Activated T-cell treated with anti-CD3 and anti-CD28 coated beads, Interleukin-2, amount 50 U/mL, for 24 hours (primary cell): ENCODE measurements around the gene PTGR2.
A peak's percentile ranks its signal among the peaks of the same experiment; 100 is the strongest.
"Not testable (repeated sequence)": the region's sequence is repeated elsewhere in the genome, so short reads cannot be mapped to it uniquely, and the experiment has no call there.

ENCODE experiments used
- DNase-seq: peaks from one replicate; pipeline ENCODE4 v3.0.0-alpha.2; 2020
- H3K27ac Mint-ChIP-seq: 2 replicates; pipeline ENCODE4 v1.8.0; 2020; ENCODE audit warnings: mild to moderate bottlenecking, mixed read lengths
- H3K27me3 Mint-ChIP-seq: 2 replicates; pipeline ENCODE4 v1.8.0; 2020; ENCODE audit warnings: mixed read lengths
- H3K36me3 Mint-ChIP-seq: 2 replicates; pipeline ENCODE4 v1.8.0; 2020; ENCODE audit warnings: low read depth, mixed read lengths
- H3K4me1 Mint-ChIP-seq: 2 replicates; pipeline ENCODE4 v1.8.0; 2020; ENCODE audit warnings: low read depth, mixed read lengths
- H3K4me3 Mint-ChIP-seq: 2 replicates; pipeline ENCODE4 v1.8.0; 2020; ENCODE audit warnings: mild to moderate bottlenecking, moderate library complexity, mixed read lengths
- H3K9me3 Mint-ChIP-seq: 2 replicates; pipeline ENCODE4 v1.8.0; 2020; ENCODE audit warnings: mixed read lengths

The PTGR2 gene

GRCh38 chr14:73824127-73824526 is 27.5 kb upstream of the PTGR2 start:
- H3K27ac Mint-ChIP-seq, result no peak overlapping the region
- H3K9me3 Mint-ChIP-seq, result no peaks in the 10 kb centered on the region
- H3K4me1 Mint-ChIP-seq, result peaks cover 5% of the 10 kb centered on the region
- no peak overlapping the region for H3K4me3 Mint-ChIP-seq
- H3K36me3 Mint-ChIP-seq, result no peaks in the 10 kb centered on the region
- no peak for DNase-seq
- no peaks in the 10 kb centered on the region for H3K27me3 Mint-ChIP-seq

DNA sequence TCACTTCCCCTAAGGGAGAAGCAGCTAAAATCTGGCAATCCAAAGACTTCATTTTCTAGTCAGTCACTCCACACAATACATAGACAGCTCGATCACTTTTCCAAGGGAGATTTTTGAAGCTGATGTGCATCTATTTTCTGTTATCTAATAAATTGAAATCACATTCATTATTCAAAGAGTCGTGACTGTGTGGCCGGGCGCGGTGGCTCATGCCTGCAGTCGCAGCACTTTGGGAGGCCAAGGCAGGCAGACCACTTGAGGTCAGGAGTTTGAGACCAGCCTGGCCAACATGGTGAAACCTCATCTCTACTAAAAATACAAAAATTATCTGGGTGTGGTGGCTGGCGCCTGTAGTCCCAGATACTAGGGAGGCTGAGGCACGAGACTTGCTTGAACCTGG is 27.1 kb upstream of the PTGR2 start:
- Mint-ChIP-seq H3K9me3 (no peaks in the 10 kb centered on the region), H3K4me1 (peaks cover 9% of the 10 kb centered on the region), H3K36me3 (no peaks in the 10 kb centered on the region), H3K27ac (no peak overlapping the region), H3K27me3 (no peaks in the 10 kb centered on the region), H3K4me3 (no peak overlapping the region)
- DNase-seq, result no peak

DNA sequence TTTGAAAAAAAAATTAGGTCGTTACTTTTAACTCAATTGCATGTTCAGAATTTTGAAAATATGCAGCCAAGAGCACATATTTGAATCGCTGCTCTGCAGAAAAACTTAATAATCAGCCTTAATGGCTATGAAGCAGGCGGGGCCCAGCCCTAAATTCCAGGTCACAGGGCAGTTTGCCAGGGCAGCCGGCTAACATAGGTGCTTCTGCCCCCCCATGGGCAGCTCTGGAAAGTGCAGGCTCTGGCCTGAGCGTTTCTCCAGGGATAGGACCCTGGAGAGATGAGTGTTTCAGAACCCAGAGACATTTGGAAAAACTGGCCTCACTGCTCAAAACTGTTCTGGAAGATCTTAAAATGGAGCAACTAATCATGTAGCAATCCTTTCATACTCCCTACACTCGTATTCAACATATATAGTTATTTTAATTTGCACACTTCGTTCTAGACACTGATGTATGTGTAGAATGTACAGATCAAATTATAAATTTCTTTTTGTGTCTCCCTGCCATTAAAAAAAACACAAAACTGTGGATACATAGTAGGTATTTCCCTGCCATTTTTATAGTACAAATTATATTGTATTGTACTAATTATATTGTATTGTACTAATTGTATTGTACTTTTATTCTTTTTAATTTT is 26.0 kb upstream of the PTGR2 start:
- no peaks in the 10 kb centered on the region for H3K9me3 Mint-ChIP-seq
- H3K4me1 Mint-ChIP-seq, result peaks cover 19% of the 10 kb centered on the region
- no peaks in the 10 kb centered on the region for H3K27me3 Mint-ChIP-seq
- no peak overlapping the region for H3K4me3 Mint-ChIP-seq
- H3K27ac Mint-ChIP-seq, result no peak overlapping the region
- no peaks in the 10 kb centered on the region for H3K36me3 Mint-ChIP-seq
- DNase-seq, result peak; percentile 84

GRCh38 chr14:73827190-73827589 is 24.4 kb upstream of the PTGR2 start:
- not testable (repeated sequence) for H3K27me3 Mint-ChIP-seq, H3K4me3 Mint-ChIP-seq, H3K9me3 Mint-ChIP-seq, H3K27ac Mint-ChIP-seq, H3K36me3 Mint-ChIP-seq, DNase-seq
- peaks cover 19% of the 10 kb centered on the region for H3K4me1 Mint-ChIP-seq

DNA sequence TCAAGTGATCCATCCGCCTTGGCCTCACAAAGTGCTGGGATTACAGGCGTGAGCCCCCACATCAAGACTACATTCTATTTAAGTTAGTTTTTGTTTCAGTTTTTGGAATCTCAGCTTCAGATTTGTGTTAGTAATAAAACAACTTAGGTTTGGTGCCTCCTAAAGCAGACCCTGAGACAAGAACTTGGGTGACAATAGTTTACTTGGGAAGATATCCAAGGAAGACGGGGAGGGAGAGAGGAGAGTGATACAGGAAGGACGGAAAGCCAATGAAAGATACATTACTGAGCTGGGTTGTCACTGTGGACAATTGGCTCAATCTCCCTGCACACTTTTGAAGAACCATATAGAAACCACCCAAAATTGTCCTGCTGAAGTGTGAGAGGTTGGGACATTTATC is 22.6 kb upstream of the PTGR2 start:
- no peaks in the 10 kb centered on the region for H3K36me3 Mint-ChIP-seq
- H3K4me3 Mint-ChIP-seq, result no peak overlapping the region
- peak overlapping the region; percentile 86 for H3K27ac Mint-ChIP-seq

GRCh38 chr14:73829526-73830431 is 21.9 kb upstream of the PTGR2 start:
- Mint-ChIP-seq H3K4me1 (peaks cover 19% of the 10 kb centered on the region), H3K4me3 (no peak overlapping the region), H3K27me3 (no peaks in the 10 kb centered on the region), H3K36me3 (no peaks in the 10 kb centered on the region), H3K9me3 (no peaks in the 10 kb centered on the region), H3K27ac (peak overlapping the region; percentile 86)
- peak; percentile 40 for DNase-seq

More for the DNA sequence above, 22.6 kb upstream of the PTGR2 start:
- no peaks in the 10 kb centered on the region for H3K27me3 Mint-ChIP-seq
- peaks cover 19% of the 10 kb centered on the region for H3K4me1 Mint-ChIP-seq
- no peak for DNase-seq
- no peaks in the 10 kb centered on the region for H3K9me3 Mint-ChIP-seq

DNA sequence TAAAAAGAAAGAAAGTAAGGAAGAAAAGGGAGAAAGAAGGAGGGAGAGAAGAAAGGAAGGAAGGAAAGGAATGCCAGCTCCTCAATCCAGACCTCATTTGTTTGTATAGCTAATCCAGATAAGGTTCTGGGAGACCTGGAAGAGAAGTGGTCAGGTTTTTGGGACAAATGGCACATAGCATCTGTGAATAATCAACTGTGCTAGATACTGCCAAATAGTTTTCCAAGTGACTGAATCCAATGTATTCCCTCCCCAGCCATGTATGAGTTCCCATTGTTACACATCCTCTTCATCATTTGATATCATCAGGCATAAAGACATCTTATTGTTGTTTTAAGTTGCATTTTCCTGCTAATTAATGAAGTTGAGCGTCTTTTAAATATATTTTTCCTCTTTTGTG is 18.6 kb upstream of the PTGR2 start:
- Mint-ChIP-seq H3K9me3 (no peaks in the 10 kb centered on the region), H3K4me1 (peaks cover 17% of the 10 kb centered on the region), H3K4me3 (no peak overlapping the region), H3K27ac (no peak overlapping the region), H3K36me3 (no peaks in the 10 kb centered on the region), H3K27me3 (no peaks in the 10 kb centered on the region)
- DNase-seq, result no peak

- no peak overlapping the region for H3K4me3 Mint-ChIP-seq
- no peaks in the 10 kb centered on the region for H3K27me3 Mint-ChIP-seq
- H3K4me1 Mint-ChIP-seq, result peaks cover 17% of the 10 kb centered on the region
- no peaks in the 10 kb centered on the region for H3K9me3 Mint-ChIP-seq
- no peak overlapping the region for H3K27ac Mint-ChIP-seq
- H3K36me3 Mint-ChIP-seq, result no peaks in the 10 kb centered on the region
- DNase-seq, result no peak
Measured at GRCh38 chr14:73833530-73834260, 17.9 kb upstream of the PTGR2 start.

- H3K4me3 Mint-ChIP-seq, result no peak overlapping the region
- H3K9me3 Mint-ChIP-seq, result no peaks in the 10 kb centered on the region
- no peaks in the 10 kb centered on the region for H3K27me3 Mint-ChIP-seq
- DNase-seq, result no peak
- H3K4me1 Mint-ChIP-seq, result peaks cover 13% of the 10 kb centered on the region
- H3K36me3 Mint-ChIP-seq, result no peaks in the 10 kb centered on the region
- H3K27ac Mint-ChIP-seq, result no peak overlapping the region
Measured at GRCh38 chr14:73834261-73834625, 17.4 kb upstream of the PTGR2 start.

DNA sequence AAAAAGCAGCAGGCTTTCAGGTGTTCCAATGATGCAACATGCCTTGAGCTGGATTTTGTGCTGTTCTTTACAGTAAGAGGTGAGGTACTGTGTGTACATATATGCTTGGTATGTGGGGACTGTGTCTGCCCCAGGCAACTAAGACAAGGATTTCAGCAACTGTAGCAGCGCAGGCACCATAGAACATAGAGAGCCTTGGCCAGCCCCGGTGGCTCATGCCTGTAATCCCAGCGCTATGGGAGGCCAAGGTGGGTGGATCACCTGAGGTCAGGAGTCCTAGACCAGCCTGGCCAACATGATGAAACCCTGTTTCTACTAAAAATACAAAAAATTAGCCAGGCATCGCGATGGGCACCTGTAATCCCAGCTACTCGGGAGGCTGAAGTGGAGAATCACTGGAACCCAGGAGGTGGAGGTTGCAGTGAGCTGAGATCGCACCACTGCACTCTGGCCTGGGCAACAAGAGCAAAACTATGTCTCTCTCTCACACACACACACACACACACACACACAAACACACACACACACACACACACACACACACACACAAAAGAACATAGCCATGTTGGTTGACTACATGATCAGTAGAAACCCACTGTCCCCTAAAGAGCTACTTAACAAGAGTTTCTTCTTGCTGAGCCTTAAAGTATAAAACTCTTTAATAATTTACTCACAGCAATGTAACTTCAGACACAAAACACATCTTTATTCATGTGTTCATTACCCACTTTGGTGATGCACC is 13.2 kb upstream of the PTGR2 start:
- H3K27ac Mint-ChIP-seq, H3K4me1 Mint-ChIP-seq, H3K27me3 Mint-ChIP-seq, H3K4me3 Mint-ChIP-seq, DNase-seq, H3K36me3 Mint-ChIP-seq, H3K9me3 Mint-ChIP-seq: not testable (repeated sequence)

DNA sequence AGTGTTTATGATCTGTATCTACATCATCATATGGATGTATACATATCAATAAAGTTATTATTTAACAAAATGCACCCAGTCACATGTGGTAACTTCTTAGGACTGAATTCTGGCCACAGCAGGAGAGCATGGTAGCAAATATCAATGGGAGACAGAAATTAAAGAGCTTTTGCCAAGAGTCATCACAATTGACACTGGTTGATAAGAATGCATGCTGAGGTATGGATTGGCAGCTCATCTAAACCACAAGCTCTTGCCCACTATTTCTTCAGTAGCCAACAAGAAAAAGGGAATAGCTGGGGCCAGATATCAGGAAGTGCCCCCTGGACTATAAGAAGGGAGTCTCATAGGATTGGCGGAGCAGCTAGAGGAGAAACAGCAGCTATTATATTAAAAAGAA is 9.4 kb upstream of the PTGR2 start:
- Mint-ChIP-seq H3K9me3 (no peaks in the 10 kb centered on the region), H3K4me1 (no peaks in the 10 kb centered on the region), H3K36me3 (no peaks in the 10 kb centered on the region), H3K27ac (no peak overlapping the region), H3K27me3 (no peaks in the 10 kb centered on the region), H3K4me3 (no peak overlapping the region)
- no peak for DNase-seq

DNA sequence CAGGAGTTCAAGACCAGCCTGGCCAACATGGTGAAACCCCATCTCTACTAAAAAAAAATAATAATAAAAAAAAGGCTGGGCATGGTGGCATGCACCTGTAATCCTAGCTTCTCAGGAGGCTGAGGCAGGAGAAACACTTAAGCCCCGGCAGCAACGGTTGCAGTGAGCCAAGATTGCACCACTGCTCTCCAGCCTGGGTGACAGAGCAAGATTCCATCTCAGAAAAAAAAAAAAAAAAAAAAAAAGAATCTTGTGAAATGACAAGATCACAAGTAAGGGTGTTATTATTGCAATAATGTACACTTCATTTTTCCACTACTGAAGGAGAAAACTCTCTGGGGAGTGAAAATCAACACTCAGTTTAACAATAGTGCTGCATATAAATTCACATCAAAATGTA is 8.8 kb upstream of the PTGR2 start:
- Mint-ChIP-seq H3K9me3 (no peaks in the 10 kb centered on the region), H3K27ac (no peak overlapping the region), H3K36me3 (no peaks in the 10 kb centered on the region), H3K27me3 (no peaks in the 10 kb centered on the region), H3K4me3 (no peak overlapping the region), H3K4me1 (no peaks in the 10 kb centered on the region)
- DNase-seq, result no peak

- no peaks in the 10 kb centered on the region for H3K36me3 Mint-ChIP-seq
- no peaks in the 10 kb centered on the region for H3K27me3 Mint-ChIP-seq
- DNase-seq, result no peak
- H3K4me3 Mint-ChIP-seq, result no peak overlapping the region
- H3K4me1 Mint-ChIP-seq, result no peaks in the 10 kb centered on the region
- H3K27ac Mint-ChIP-seq, result no peak overlapping the region
- H3K9me3 Mint-ChIP-seq, result no peaks in the 10 kb centered on the region
Measured at GRCh38 chr14:73843296-73843695, 8.3 kb upstream of the PTGR2 start.

DNA sequence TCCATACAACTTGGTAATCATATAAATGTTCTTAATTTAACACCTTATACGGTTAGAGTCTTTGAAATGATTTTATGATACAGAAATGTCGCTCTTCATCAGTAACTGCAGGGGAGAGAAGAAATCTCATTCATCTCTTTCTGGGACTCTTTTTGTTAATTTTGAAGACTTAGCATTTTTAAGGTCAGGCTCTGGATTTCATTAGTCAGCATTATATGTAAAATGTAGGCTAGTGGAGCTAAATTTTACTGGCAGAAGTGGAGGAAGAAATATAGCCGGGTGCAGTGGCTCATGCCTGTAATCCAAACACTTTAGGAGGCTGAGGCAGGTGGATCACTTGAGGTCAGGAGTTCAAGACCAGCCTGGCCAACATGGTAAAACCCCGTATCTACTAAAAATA is 4.7 kb upstream of the PTGR2 start:
- H3K27ac Mint-ChIP-seq, result no peak overlapping the region
- peaks cover 3% of the 10 kb centered on the region for H3K36me3 Mint-ChIP-seq
- no peaks in the 10 kb centered on the region for H3K27me3 Mint-ChIP-seq
- H3K9me3 Mint-ChIP-seq, result no peaks in the 10 kb centered on the region
- peaks cover 11% of the 10 kb centered on the region for H3K4me1 Mint-ChIP-seq
- no peak for DNase-seq
- no peak overlapping the region for H3K4me3 Mint-ChIP-seq
